K562 (cell line): ENCODE measurements around the gene ARID3C. TPM values are rescaled to one million over a fixed set of nuclear protein-coding genes. Genes with fewer than 3 reads are reported as not detected.

ENCODE experiments used
- ATAC-seq: fragments of 200-7000 bp; cut with Tn5 transposase; 3 replicates; pipeline ENCODE4 v1.9.1; 2020; ENCODE audit warnings: moderate library complexity
- BruUV-seq: library from RNA; stranded (reverse); fragments of 400-500 nt; replicated peaks from 2 replicates; lab custom pipeline; 2021; lab: Mats Ljungman, UMichigan
- CTCF ChIA-PET: fragments of 300-600 bp; formaldehyde crosslinking; extraction: SDS; loops from one replicate; lab custom pipeline; 2021; ENCODE audit warnings: low intra/inter-chr PET ratio; lab: Yijun Ruan, JAX
- POLR2A ChIA-PET: fragments of 300-600, 350-650 bp; sonication (Branson Sonifier 250); formaldehyde crosslinking; extraction: SDS; loops from one replicate; lab custom pipeline; 2021; ENCODE audit warnings: antibody characterized with exemption, inconsistent platforms; lab: Yijun Ruan, JAX
- DNase-seq, 4 experiments: peaks; one replicate each; pipeline versions ENCODE4 v3.0.0 to v3.0.0-alpha.2; 2011 to 2018; ENCODE audit warnings: low spot score in 3 of 4, mixed read lengths in 3 of 4; ENCODE audit errors: extremely low read depth in 1 of 4
- FAIRE-seq: peaks from 2 replicates; lab custom pipeline; 2011; peaks lifted over from hg19 to GRCh38; lab: Jason Lieb, UNC
- H2AFZ ChIP-seq: 2 replicates; pipeline ENCODE4 v1.6.0; 2011; ENCODE audit warnings: low read depth, low read length, control low read depth, inconsistent platforms
- H3K27ac ChIP-seq: fragments of 200-600 bp; 3 replicates; pipeline ENCODE4 v1.8.0; 2011; ENCODE audit warnings: low read depth, mild to moderate bottlenecking, control low read depth, inconsistent platforms, low read length, moderate library complexity, mixed read lengths; ENCODE audit errors: extremely low read depth
- H3K27me3 ChIP-seq, 2 experiments: fragments of 300-600 bp in 1 of 2; 2 replicates in 1 of 2; 3 replicates in 1 of 2; pipeline versions ENCODE4 v1.6.0 to v1.8.0; 2011; ENCODE audit warnings: inconsistent platforms in 2 of 2, low read length in 2 of 2, mild to moderate bottlenecking in 1 of 2, mixed read lengths in 1 of 2, moderate library complexity in 1 of 2; ENCODE audit not compliant: control insufficient read depth in 2 of 2, insufficient read depth in 2 of 2
- H3K36me3 ChIP-seq: fragments of 300-600 bp; 3 replicates; pipeline ENCODE4 v1.8.0; 2011; ENCODE audit warnings: mild to moderate bottlenecking, low read length, inconsistent platforms; ENCODE audit not compliant: control insufficient read depth, insufficient read depth
- H3K4me1 ChIP-seq, 2 experiments: fragments of 200-600 bp in 1 of 2; replicated peaks in 1 of 2; 2 replicates in 1 of 2; 3 replicates in 1 of 2; pipeline versions ENCODE4 v1.5.1 to v1.8.0; 2011; ENCODE audit warnings: inconsistent platforms in 2 of 2, low read length in 2 of 2, mild to moderate bottlenecking in 1 of 2, mixed read lengths in 1 of 2, moderate library complexity in 1 of 2; ENCODE audit not compliant: control insufficient read depth in 2 of 2, insufficient read depth in 2 of 2
- H3K4me2 ChIP-seq: 2 replicates; pipeline ENCODE4 v1.6.1; 2011; ENCODE audit warnings: low read length, control low read depth, inconsistent platforms, mixed read lengths; ENCODE audit not compliant: insufficient read depth
- H3K4me3 ChIP-seq: fragments of 200-600 bp; sonication (generic), shearing (Covaris generic); 2 replicates; pipeline ENCODE4 v1.5.1; 2016; ENCODE audit warnings: control low read depth, inconsistent platforms
- H3K79me2 ChIP-seq: fragments of 200-600 bp; 3 replicates; pipeline ENCODE4 v1.8.0; 2011; ENCODE audit warnings: low read length, inconsistent platforms; ENCODE audit not compliant: control insufficient read depth, insufficient read depth
- H3K9ac ChIP-seq, 2 experiments: 2 replicates each; pipeline versions ENCODE4 v1.6.0 to v1.6.1; 2011; ENCODE audit warnings: low read depth in 2 of 2, low read length in 2 of 2, control low read depth in 1 of 2, inconsistent platforms in 1 of 2, mild to moderate bottlenecking in 1 of 2, mixed read lengths in 1 of 2; ENCODE audit not compliant: insufficient read depth in 1 of 2
- H3K9me1 ChIP-seq: one replicate; pipeline ENCODE4 v1.6.0; 2011; ENCODE audit warnings: inconsistent platforms, mild to moderate bottlenecking, low read length, moderate library complexity; ENCODE audit not compliant: control insufficient read depth, insufficient read depth
- H3K9me3 ChIP-seq: replicated peaks from 2 replicates; pipeline ENCODE4 v1.5.1; 2011; ENCODE audit warnings: low read depth, low read length, inconsistent platforms; ENCODE audit not compliant: control insufficient read depth, insufficient read depth
- H4K20me1 ChIP-seq: replicated peaks from 2 replicates; pipeline ENCODE4 v1.6.1; 2011; ENCODE audit warnings: low read length, inconsistent platforms, mixed read lengths; ENCODE audit not compliant: control insufficient read depth, insufficient read depth
- BCOR ChIP-seq: fragments of 450-650 bp; IDR thresholded peaks from 2 replicates; pipeline ENCODE4 v1.6.1; 2016
- E2F3 ChIP-seq: fragments of 250-450 bp; sonication (Bioruptor Pico); IDR thresholded peaks from 2 replicates; pipeline ENCODE4 v1.4.0; 2020; ENCODE audit warnings: mild to moderate bottlenecking
- FOXJ3 ChIP-seq: sonication (generic); formaldehyde crosslinking; IDR thresholded peaks from 2 replicates; pipeline ENCODE4 v1.4.0; 2020; ENCODE audit warnings: mild to moderate bottlenecking, missing genetic modification reagents
- HEY1 ChIP-seq: fragments of 250-450 bp; sonication (Bioruptor Pico); IDR thresholded peaks from 2 replicates; pipeline ENCODE4 v1.5.0; 2020; ENCODE audit warnings: mild to moderate bottlenecking, moderate library complexity, borderline replicate concordance
- HMGN3 ChIP-seq: IDR thresholded peaks from 2 replicates; pipeline ENCODE4 v1.6.1; 2011; ENCODE audit warnings: borderline replicate concordance, low read depth, mild to moderate bottlenecking, mixed read lengths, low read length; ENCODE audit not compliant: insufficient read length; ENCODE audit errors: extremely low read depth
- MCM3 ChIP-seq: fragments of 450-650 bp; IDR thresholded peaks from 2 replicates; pipeline ENCODE4 v1.6.1; 2016
- MTA2 ChIP-seq: fragments of 450-650 bp; IDR thresholded peaks from 2 replicates; pipeline ENCODE4 v1.6.1; 2016; ENCODE audit warnings: low read depth
- MYNN ChIP-seq, 2 experiments: sonication (generic); formaldehyde crosslinking in 1 of 2; IDR thresholded peaks; 2 replicates each; pipeline versions ENCODE4 v1.5.0 to v1.6.1; 2016 to 2020; ENCODE audit warnings: antibody characterized with exemption in 1 of 2, missing genetic modification reagents in 1 of 2
- NFRKB ChIP-seq: fragments of 450-650 bp; IDR thresholded peaks from 2 replicates; pipeline ENCODE4 v1.6.1; 2016; ENCODE audit warnings: low read depth
- RCOR1 ChIP-seq, 2 experiments: IDR thresholded peaks; 2 replicates each; pipeline ENCODE4 v1.6.1; 2012; ENCODE audit warnings: low read depth in 2 of 2, low read length in 2 of 2, borderline replicate concordance in 1 of 2, improper control_type of control experiment in 1 of 2
- RHOXF2B ChIP-seq: fragments of 250-450 bp; sonication (Bioruptor Pico); conservative IDR thresholded peaks from 2 replicates; pipeline ENCODE4 v1.5.1; 2021
- ZKSCAN8 ChIP-seq: fragments of 200-800 bp; sonication (Bioruptor generic); IDR thresholded peaks from 2 replicates; pipeline ENCODE4 v1.6.1; 2016; ENCODE audit warnings: missing genetic modification characterization, missing compliant biosample characterization
- ZNF143 ChIP-seq: sonication (generic); formaldehyde crosslinking; IDR thresholded peaks from 2 replicates; pipeline ENCODE4 v1.9.0; 2022; ENCODE audit warnings: mild to moderate bottlenecking, missing genetic modification reagents
- ZNF431 ChIP-seq: sonication (generic); formaldehyde crosslinking; IDR thresholded peaks from 2 replicates; pipeline ENCODE4 v1.8.0; 2022; ENCODE audit warnings: mild to moderate bottlenecking, missing genetic modification reagents
- ZNF655 ChIP-seq: fragments of 250-450 bp; sonication (Bioruptor Pico); IDR thresholded peaks from 2 replicates; pipeline ENCODE4 v1.5.0; 2021
- WGBS: fragments of 100-300 bp; shearing (Covaris generic); methylation state at CpG from one replicate; pipeline ENCODE4 v1.1.6; 2016; ENCODE audit warnings: low coverage, mixed read lengths; ENCODE audit not compliant: insufficient coverage; ENCODE audit errors: missing lambda C conversion rate; 5-methylcytosine and 5-hydroxymethylcytosine counted together
- in situ Hi-C: fragments of 300-500 bp; cut with MboI; formaldehyde crosslinking; loops from 4 replicates; pipeline ENCODE4 v1.15.0; 2018; ENCODE audit warnings: inconsistent platforms, mixed read lengths
- intact Hi-C: fragments of 100-400 bp; cut with micrococcal nuclease; formaldehyde crosslinking; loops from 2 replicates; pipeline ENCODE4 v1.14.2; 2022
- polyA plus RNA-seq, 8 experiments: library from polyadenylated mRNA; depleted of rRNA in 4 of 8; stranded (reverse) in 5 of 8; unstranded in 3 of 8; fragments of >200 nt; fragmentation: Nextera tagmentation in 2 of 8; fragmentation: Illumina TruSeq in 1 of 8; extraction: Ambion mirVana in 2 of 8; extraction: Trizol in 1 of 8; gene quantifications; 2 replicates each; pipeline versions ENCODE4 v1.2.1 to v1.2.3, GENCODE V29; 2011 to 2014; ENCODE audit warnings: inconsistent platforms in 1 of 8, missing spikeins in 1 of 8
- total RNA-seq, 7 experiments: library from RNA; depleted of rRNA in 6 of 7; stranded (reverse); fragments of >200 nt in 6 of 7; fragmentation: Illumina TruSeq in 2 of 7; extraction: Trizol in 2 of 7; gene quantifications; 2 replicates each; pipeline versions ENCODE4 v1.2.1 to v1.2.3, GENCODE V29; 2011 to 2021; ENCODE audit warnings: low replicate concordance in 1 of 7
- TF ChIP-seq, protein P1 (sequence below), 2 experiments: fragments of 450-650 bp in 1 of 2; sonication (generic) in 1 of 2; formaldehyde crosslinking in 1 of 2; IDR thresholded peaks in 1 of 2; conservative IDR thresholded peaks in 1 of 2; 2 replicates each; pipeline versions ENCODE4 v1.6.1 to v1.8.1; 2016 to 2023; ENCODE audit warnings: mild to moderate bottlenecking in 2 of 2, moderate library complexity in 2 of 2, inconsistent platforms in 1 of 2, missing genetic modification reagents in 1 of 2
- TF ChIP-seq, protein P2 (sequence below): fragments of 250-450 bp; sonication (Bioruptor Pico); IDR thresholded peaks from 2 replicates; pipeline ENCODE4 v1.4.0; 2020
- TF ChIP-seq, protein P3 (sequence below), 3 experiments: IDR thresholded peaks in 2 of 3; conservative IDR thresholded peaks in 1 of 3; 2 replicates each; pipeline ENCODE4 v1.5.1; 2011 to 2012; ENCODE audit warnings: low read length in 3 of 3, mild to moderate bottlenecking in 3 of 3, control low read depth in 2 of 3, improper control_type of control experiment in 1 of 3, inconsistent platforms in 1 of 3, low read depth in 1 of 3, mixed read lengths in 1 of 3, moderate library complexity in 1 of 3; ENCODE audit not compliant: insufficient read depth in 2 of 3

ARID3C gene
- total and polyA plus RNA-seq, 9 of the 15 experiments (the other 6 are each of a cell fraction or from before 2014, with no cell fraction given), result not detected

DNA sequence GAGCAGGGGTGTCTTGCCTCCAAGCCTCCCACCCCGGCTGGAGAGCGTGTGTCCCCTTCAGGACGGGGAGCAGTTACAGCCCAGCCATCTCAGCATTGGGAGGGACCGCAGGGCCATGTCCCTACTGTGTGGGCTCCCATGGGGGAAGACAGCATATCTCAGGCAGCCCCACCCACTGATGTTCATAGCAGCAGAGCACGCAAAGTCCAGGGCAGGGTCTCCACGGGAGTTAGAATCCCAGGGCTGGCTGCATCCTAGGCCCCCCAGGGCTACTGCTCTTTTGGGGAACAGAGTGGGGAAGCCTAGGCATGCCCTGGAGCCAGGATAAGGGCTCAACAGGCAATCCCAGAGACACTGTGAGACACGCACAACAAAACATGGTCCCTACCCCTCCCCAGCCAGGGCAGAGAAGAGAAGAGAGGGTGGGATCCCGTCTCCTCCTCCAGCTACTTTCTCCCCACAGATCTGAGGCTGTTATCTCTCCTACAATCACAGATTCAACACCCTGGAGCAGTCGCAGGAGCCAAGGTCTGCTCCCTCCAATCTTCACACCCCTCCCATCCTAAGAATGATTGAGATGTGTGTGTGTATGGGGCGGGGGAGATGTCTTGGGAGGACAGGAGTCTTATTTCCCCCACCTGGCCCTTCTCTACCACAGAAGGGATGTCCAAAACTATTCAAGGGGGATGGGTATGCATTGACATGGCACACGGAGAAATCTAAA is 42.8 kb downstream of the ARID3C start:
- Histone ChIP-seq H3K4me3 (no peak overlapping the region), H3K4me2 (no peak overlapping the region), H3K4me1 (peaks cover 0 to 26% of the 10 kb centered on the region in 2 experiments; a peak in 2 of 5 replicates), H4K20me1 (peaks cover 12% of the 10 kb centered on the region), H3K9me1 (no peaks in the 10 kb centered on the region), H3K36me3 (no peaks in the 10 kb centered on the region), H3K27ac (no peak overlapping the region), H3K9me3 (no peaks in the 10 kb centered on the region), H2AFZ (no peak overlapping the region), H3K79me2 (no peaks in the 10 kb centered on the region), H3K27me3 (peaks cover 6 to 44% of the 10 kb centered on the region in 2 experiments; a peak in 4 of 5 replicates), H3K9ac (no peak overlapping the region)
- no peak for FAIRE-seq
- intact Hi-C loops, result no loop called here
- no peak for ATAC-seq
- BruUV-seq, result no TSS peak
- ChIA-PET POLR2A (no interaction called here), CTCF (no interaction called here)
- DNase-seq, result no peak
- WGBS, result 1% methylated on average over 9 of the region's 11 CpGs
- in situ Hi-C loops, result no loop called here
- TF ChIP-seq E2F3 (CRISPR knock-in tag) (no peak), BCOR (no peak), HMGN3 (no peak), RHOXF2B (CRISPR knock-in tag) (no peak), HEY1 (CRISPR knock-in tag) (no peak), FOXJ3 (CRISPR knock-in tag) (no peak), ZNF431 (CRISPR knock-in tag) (no peak), RCOR1 (IDR thresholded peaks at IDR 0.05; ENCODE audit: borderline replicate concordance in 1 of 2, low read depth in 2 of 2, low read length in 2 of 2) (no peak), NFRKB (no peak), ZNF655 (CRISPR knock-in tag) (no peak), MCM3 (no peak), ZKSCAN8 (CRISPR knock-in tag) (no peak), MYNN (IDR thresholded peaks at IDR 0.05) (no peak), MYNN (CRISPR knock-in tag; IDR thresholded peaks at IDR 0.05) (no peak), MTA2 (no peak), ZNF143 (CRISPR knock-in tag) (no peak)
- TF ChIP-seq, protein P1, sequence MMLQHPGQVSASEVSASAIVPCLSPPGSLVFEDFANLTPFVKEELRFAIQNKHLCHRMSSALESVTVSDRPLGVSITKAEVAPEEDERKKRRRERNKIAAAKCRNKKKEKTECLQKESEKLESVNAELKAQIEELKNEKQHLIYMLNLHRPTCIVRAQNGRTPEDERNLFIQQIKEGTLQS (IDR thresholded peaks at IDR 0.05), result no peak
- TF ChIP-seq, protein P1 (CRISPR knock-in tag; conservative IDR thresholded peaks at IDR 0.05), result no peak
- TF ChIP-seq, protein P2, sequence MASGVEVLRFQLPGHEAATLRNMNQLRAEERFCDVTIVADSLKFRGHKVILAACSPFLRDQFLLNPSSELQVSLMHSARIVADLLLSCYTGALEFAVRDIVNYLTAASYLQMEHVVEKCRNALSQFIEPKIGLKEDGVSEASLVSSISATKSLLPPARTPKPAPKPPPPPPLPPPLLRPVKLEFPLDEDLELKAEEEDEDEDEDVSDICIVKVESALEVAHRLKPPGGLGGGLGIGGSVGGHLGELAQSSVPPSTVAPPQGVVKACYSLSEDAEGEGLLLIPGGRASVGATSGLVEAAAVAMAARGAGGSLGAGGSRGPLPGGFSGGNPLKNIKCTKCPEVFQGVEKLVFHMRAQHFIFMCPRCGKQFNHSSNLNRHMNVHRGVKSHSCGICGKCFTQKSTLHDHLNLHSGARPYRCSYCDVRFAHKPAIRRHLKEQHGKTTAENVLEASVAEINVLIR, result no peak
- TF ChIP-seq, protein P3, sequence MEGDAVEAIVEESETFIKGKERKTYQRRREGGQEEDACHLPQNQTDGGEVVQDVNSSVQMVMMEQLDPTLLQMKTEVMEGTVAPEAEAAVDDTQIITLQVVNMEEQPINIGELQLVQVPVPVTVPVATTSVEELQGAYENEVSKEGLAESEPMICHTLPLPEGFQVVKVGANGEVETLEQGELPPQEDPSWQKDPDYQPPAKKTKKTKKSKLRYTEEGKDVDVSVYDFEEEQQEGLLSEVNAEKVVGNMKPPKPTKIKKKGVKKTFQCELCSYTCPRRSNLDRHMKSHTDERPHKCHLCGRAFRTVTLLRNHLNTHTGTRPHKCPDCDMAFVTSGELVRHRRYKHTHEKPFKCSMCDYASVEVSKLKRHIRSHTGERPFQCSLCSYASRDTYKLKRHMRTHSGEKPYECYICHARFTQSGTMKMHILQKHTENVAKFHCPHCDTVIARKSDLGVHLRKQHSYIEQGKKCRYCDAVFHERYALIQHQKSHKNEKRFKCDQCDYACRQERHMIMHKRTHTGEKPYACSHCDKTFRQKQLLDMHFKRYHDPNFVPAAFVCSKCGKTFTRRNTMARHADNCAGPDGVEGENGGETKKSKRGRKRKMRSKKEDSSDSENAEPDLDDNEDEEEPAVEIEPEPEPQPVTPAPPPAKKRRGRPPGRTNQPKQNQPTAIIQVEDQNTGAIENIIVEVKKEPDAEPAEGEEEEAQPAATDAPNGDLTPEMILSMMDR (IDR thresholded peaks at IDR 0.05 in 2 of 3, conservative IDR thresholded peaks at IDR 0.05 in 1 of 3; ENCODE audit: insufficient read depth in 2 of 3, low read depth in 1 of 3, low read length in 3 of 3), result no peak
